ENCODE data around the gene MYO1B.

- TF ChIP-seq, protein P1, sequence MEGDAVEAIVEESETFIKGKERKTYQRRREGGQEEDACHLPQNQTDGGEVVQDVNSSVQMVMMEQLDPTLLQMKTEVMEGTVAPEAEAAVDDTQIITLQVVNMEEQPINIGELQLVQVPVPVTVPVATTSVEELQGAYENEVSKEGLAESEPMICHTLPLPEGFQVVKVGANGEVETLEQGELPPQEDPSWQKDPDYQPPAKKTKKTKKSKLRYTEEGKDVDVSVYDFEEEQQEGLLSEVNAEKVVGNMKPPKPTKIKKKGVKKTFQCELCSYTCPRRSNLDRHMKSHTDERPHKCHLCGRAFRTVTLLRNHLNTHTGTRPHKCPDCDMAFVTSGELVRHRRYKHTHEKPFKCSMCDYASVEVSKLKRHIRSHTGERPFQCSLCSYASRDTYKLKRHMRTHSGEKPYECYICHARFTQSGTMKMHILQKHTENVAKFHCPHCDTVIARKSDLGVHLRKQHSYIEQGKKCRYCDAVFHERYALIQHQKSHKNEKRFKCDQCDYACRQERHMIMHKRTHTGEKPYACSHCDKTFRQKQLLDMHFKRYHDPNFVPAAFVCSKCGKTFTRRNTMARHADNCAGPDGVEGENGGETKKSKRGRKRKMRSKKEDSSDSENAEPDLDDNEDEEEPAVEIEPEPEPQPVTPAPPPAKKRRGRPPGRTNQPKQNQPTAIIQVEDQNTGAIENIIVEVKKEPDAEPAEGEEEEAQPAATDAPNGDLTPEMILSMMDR (conservative IDR thresholded peaks at IDR 0.05; ENCODE audit: low read length): no peak
- TF ChIP-seq EZH2phosphoT487 (IDR thresholded peaks at IDR 0.05; ENCODE audit: borderline replicate concordance): no peak
These were observed 176.7 kb downstream of the MYO1B start for GRCh38 chr2:191421950-191422349.

Measured in Loucy (cell line).